ENCODE measurements around the gene SP3. TPM values are rescaled to one million over a fixed set of nuclear protein-coding genes. Genes with fewer than 3 reads are reported as not detected.
A peak's percentile ranks its signal among the peaks of the same experiment; 100 is the strongest.

Gene SP3
- total and polyA plus RNA-seq, 12 donors = 8.6 to 45.7 (median 40.7) TPM

DNA sequence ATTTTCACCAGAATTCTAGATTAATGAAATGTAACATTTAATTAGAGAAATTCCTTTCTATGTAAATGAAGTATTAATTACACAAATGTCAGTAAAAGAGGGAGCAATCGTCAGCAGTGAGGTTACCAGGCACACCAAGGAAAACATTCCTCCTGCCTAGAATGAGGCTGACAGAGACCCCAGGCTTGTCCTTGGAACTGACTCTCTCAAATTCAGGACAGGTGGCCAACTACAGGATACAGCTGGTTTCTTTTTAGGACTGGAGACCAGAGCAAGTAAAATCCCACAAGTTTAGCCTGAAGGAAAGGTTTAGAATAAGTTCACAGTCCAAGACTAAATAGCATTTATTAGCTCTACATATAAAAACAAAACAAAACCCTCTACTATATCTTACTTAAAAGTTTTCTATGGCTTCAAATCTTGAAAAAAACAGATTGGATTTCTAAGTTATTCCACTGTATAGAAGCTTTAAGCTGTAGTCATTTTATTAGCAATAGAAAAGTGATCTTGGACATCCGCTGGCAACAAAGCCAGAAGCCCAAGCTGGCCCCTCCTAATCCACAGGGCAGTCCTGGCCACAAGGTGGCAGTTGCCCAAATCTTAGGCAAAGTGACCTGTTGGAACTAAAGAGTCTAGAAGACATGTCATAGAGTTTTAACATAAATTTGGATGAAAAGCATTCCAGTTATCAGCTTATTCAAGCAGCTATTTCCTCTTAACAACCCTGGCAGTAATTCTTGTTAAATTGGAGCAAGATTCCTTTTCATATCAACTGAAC is 81.0 kb downstream of the SP3 start:
- Histone ChIP-seq H3K9me3 (peaks cover 0 to 10% (median 0%) of the 10 kb centered on the region in 11 donors), H3K27ac (no peak overlapping the region), H3K4me1 (peaks cover 0 to 14% (median 6%) of the 10 kb centered on the region in 9 donors), H3K27me3 (peaks cover 0 to 3% (median 0%) of the 10 kb centered on the region in 7 donors), H3K4me3 (no peak overlapping the region), H3K36me3 (no peaks in the 10 kb centered on the region)
- peak in 7 of 8 donors; percentile 42 to 81 (median 70) for ATAC-seq
- TF ChIP-seq, protein P1, sequence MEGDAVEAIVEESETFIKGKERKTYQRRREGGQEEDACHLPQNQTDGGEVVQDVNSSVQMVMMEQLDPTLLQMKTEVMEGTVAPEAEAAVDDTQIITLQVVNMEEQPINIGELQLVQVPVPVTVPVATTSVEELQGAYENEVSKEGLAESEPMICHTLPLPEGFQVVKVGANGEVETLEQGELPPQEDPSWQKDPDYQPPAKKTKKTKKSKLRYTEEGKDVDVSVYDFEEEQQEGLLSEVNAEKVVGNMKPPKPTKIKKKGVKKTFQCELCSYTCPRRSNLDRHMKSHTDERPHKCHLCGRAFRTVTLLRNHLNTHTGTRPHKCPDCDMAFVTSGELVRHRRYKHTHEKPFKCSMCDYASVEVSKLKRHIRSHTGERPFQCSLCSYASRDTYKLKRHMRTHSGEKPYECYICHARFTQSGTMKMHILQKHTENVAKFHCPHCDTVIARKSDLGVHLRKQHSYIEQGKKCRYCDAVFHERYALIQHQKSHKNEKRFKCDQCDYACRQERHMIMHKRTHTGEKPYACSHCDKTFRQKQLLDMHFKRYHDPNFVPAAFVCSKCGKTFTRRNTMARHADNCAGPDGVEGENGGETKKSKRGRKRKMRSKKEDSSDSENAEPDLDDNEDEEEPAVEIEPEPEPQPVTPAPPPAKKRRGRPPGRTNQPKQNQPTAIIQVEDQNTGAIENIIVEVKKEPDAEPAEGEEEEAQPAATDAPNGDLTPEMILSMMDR (IDR thresholded peaks at IDR 0.05) = peak; percentile 28 to 80 (median 70)
- 64 to 68% methylated on average over 2 of the region's 2 CpGs for WGBS, 2 donors
- intact Hi-C loops (cut with DNase I) = loop anchor here in 9 of 10 donors (5.0 to 10.0 kb wide), 6 partner anchors 151 to 461 kb away; no protein-coding TSS in a partner anchor
- DNase-seq = peak; percentile 47 to 48

DNA sequence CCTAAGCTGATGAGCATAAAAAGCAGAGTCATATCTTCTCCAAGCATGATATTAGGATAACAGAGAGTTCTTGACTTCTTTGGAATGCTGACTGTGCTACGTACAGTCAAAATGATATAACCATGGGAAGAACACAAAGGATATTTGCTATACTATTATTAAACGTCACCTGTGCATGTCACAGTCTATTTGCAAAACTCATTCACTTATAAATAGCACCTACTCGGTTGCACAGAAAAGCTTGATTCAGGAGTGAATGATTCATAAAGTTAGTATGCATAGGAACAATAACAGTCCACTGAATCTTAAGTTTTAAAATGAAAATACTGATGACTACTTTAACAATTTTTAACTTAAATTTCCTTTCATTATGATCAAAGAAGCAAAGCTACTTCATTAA is 83.3 kb downstream of the SP3 start:
- H3K4me1 ChIP-seq = peaks cover 0 to 14% (median 6%) of the 10 kb centered on the region in 9 donors
- no peak overlapping the region for H3K4me3 ChIP-seq
- H3K27ac ChIP-seq = no peak overlapping the region
- intact Hi-C loops (cut with DNase I) = loop anchor here in 9 of 10 donors (2.0 to 10.0 kb wide), 7 partner anchors 153 to 463 kb away; no protein-coding TSS in a partner anchor
- peaks cover 0 to 3% (median 0%) of the 10 kb centered on the region in 7 donors for H3K27me3 ChIP-seq
- H3K36me3 ChIP-seq = no peaks in the 10 kb centered on the region
- peaks cover 0 to 3% (median 0%) of the 10 kb centered on the region in 11 donors for H3K9me3 ChIP-seq
- ATAC-seq (no peak), DNase-seq (no peak)
- WGBS, 2 donors = 61 to 70% methylated on average over 3 of the region's 3 CpGs
- TF ChIP-seq, protein P1 (IDR thresholded peaks at IDR 0.05) = no peak

DNA sequence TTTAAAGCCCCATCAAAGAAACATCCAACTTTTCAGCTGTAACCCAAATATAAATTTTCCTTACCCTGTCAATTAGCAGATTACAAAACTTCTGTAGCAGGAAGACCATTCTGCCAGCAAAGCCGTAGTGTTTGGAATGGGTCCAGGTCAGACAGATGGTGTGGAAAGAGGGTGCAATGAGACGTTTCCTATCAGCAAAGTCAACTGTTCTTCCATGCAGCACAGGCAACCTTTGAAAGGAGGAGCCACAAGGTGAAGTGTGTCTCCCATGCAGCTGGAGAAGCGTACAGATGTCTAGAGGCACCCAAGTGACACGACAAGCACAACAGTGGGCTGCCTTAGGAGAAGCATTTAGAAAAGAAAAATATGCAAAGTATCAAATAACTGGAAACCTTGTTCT is 83.7 kb downstream of the SP3 start:
- ATAC-seq (peak in 1 of 8 donors; percentile 27), DNase-seq (no peak)
- intact Hi-C loops (cut with DNase I) = loop anchor here in 9 of 10 donors (5.0 to 10.0 kb wide), 6 partner anchors 153 to 463 kb away; no protein-coding TSS in a partner anchor
- TF ChIP-seq, protein P1 (IDR thresholded peaks at IDR 0.05) = no peak
- H3K9me3 ChIP-seq = peaks cover 0 to 3% (median 0%) of the 10 kb centered on the region in 11 donors
- H3K27me3 ChIP-seq = peaks cover 0 to 3% (median 0%) of the 10 kb centered on the region in 7 donors
- no peak overlapping the region for H3K27ac ChIP-seq
- H3K4me3 ChIP-seq = no peak overlapping the region
- 33 to 34% methylated on average over 4 of the region's 4 CpGs for WGBS, 2 donors
- peaks cover 0 to 14% (median 6%) of the 10 kb centered on the region in 9 donors for H3K4me1 ChIP-seq
- H3K36me3 ChIP-seq = no peaks in the 10 kb centered on the region

DNA sequence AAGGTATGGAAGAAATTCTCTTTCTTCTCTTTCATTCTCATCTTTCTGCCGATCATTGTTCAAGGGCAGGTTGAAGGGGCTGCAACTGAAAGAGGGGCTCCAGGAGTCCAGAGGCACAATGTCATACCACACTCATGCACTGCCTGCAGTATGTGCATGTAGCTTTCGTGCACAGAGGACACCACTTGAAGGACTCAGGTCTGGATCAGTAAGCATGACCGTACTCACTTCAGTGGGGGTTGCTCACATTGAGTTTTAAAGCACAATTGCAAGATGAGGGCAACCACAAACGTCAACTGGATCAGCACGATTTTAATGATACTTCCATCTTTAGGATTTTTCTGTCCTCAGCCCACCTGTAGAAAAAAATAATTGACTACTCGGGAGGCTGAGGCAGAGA is 84.6 kb downstream of the SP3 start:
- Histone ChIP-seq H3K4me3 (no peak overlapping the region), H3K27me3 (peaks cover 0 to 3% (median 0%) of the 10 kb centered on the region in 7 donors), H3K4me1 (peaks cover 0 to 14% (median 6%) of the 10 kb centered on the region in 9 donors), H3K9me3 (no peaks in the 10 kb centered on the region), H3K36me3 (no peaks in the 10 kb centered on the region), H3K27ac (no peak overlapping the region)
- ATAC-seq = no peak
- no peak for DNase-seq
- TF ChIP-seq, protein P1 (IDR thresholded peaks at IDR 0.05) = no peak
- intact Hi-C loops (cut with DNase I) = loop anchor here in 9 of 10 donors (5.0 to 10.0 kb wide), 6 partner anchors 154 to 464 kb away; no protein-coding TSS in a partner anchor
- WGBS, 2 donors = 96 to 98% methylated on average over 6 of the region's 6 CpGs

Measured in heart right ventricle (tissue), 16 donors.